ENCODE data around the gene IFNA14. TPM values are rescaled to one million over a fixed set of nuclear protein-coding genes. Genes with fewer than 3 reads are reported as not detected.

The IFNA14 gene
- total RNA-seq (not detected), polyA plus RNA-seq (not detected)
- long read RNA-seq, donor 1 = 0 reads
- long read RNA-seq, donor 2 = 0 reads
- long read RNA-seq, donor 3 = 0 reads

- TF ChIP-seq EP300 (IDR thresholded peaks at IDR 0.05) (no peak), POLR2A (IDR thresholded peaks at IDR 0.05) (no peak), CTCF (IDR thresholded peaks at IDR 0.05) (no peak)
- WGBS, 3 donors = 74 to 89% (median 84%) methylated on average over 2 of the region's 2 CpGs
- no peaks in the 10 kb centered on the region for H3K9me3 ChIP-seq
- H3K4me3 ChIP-seq = no peak within 1 kb of the TSS
- H3K27ac ChIP-seq = no peak within 1 kb of the TSS
- no peaks in the 10 kb centered on the region for H3K36me3 ChIP-seq
- intact Hi-C loops (cut with DNase I) = no loop called here
- no peaks in the 10 kb centered on the region for H3K27me3 ChIP-seq
- no peaks in the 10 kb centered on the region for H3K4me1 ChIP-seq (ENCODE audit: insufficient read depth)
- DNase-seq = no peak
These were observed at the start of gene IFNA14 for GRCh38 chr9:21239911-21240310. Gene IFNA14 (minus strand): TSS chr9:21240005. CDS start chr9:21239935, 70 bp downstream.

- no peak for TF ChIP-seq EP300 (IDR thresholded peaks at IDR 0.05)
- TF ChIP-seq CTCF (IDR thresholded peaks at IDR 0.05) = no peak
- no peak for TF ChIP-seq POLR2A (IDR thresholded peaks at IDR 0.05)
- no peaks in the 10 kb centered on the region for H3K27me3 ChIP-seq
- intact Hi-C loops (cut with DNase I) = no loop called here
- DNase-seq = no peak
- H3K4me1 ChIP-seq (ENCODE audit: insufficient read depth) = no peaks in the 10 kb centered on the region
- no peak overlapping the region for H3K4me3 ChIP-seq
- 66 to 69% (median 66%) methylated on average over 3 of the region's 3 CpGs for WGBS, 3 donors
- no peak overlapping the region for H3K27ac ChIP-seq
- peaks cover 0 to 3% of the 10 kb centered on the region in 2 donors for H3K9me3 ChIP-seq
- no peaks in the 10 kb centered on the region for H3K36me3 ChIP-seq
These were observed 47.5 kb upstream of the IFNA14 start for GRCh38 chr9:21287280-21287679.

GRCh38 chr9:21286659-21287058 is 46.9 kb upstream of the IFNA14 start:
- Histone ChIP-seq H3K27me3 (no peaks in the 10 kb centered on the region), H3K36me3 (no peaks in the 10 kb centered on the region), H3K4me3 (no peak overlapping the region), H3K9me3 (peaks cover 0 to 3% of the 10 kb centered on the region in 2 donors), H3K4me1 (ENCODE audit: insufficient read depth) (no peaks in the 10 kb centered on the region), H3K27ac (no peak overlapping the region)
- intact Hi-C loops (cut with DNase I) = no loop called here
- DNase-seq = no peak
- 79 to 83% (median 83%) methylated on average over 5 of the region's 5 CpGs for WGBS, 3 donors
- no peak for TF ChIP-seq EP300 (IDR thresholded peaks at IDR 0.05)
- no peak for TF ChIP-seq POLR2A (IDR thresholded peaks at IDR 0.05)
- TF ChIP-seq CTCF (IDR thresholded peaks at IDR 0.05) = no peak

DNA sequence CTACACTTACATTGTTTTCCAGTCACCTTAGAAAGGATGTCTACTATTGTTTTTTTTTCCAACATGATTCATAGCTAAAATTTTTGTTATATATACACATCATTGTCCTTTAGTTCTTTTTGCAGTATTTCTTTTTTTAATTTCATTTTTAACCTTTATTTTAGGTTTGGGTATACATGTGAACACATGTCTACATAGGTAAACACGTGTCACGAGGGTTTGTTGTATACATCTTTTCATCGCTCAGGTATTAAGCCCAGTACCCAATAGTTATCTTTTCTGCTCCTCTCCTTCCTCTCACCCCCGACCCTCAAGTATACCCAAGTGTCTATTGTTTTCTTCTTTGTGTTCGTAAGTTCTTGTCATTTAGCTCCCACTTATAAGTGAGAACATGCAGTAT is 46.3 kb upstream of the IFNA14 start:
- peaks cover 0 to 3% of the 10 kb centered on the region in 2 donors for H3K9me3 ChIP-seq
- H3K4me1 ChIP-seq (ENCODE audit: insufficient read depth) = no peaks in the 10 kb centered on the region
- no peak overlapping the region for H3K27ac ChIP-seq
- H3K36me3 ChIP-seq = no peaks in the 10 kb centered on the region
- no peak overlapping the region for H3K4me3 ChIP-seq
- no peak for DNase-seq
- TF ChIP-seq POLR2A (IDR thresholded peaks at IDR 0.05) (no peak), CTCF (IDR thresholded peaks at IDR 0.05) (no peak), EP300 (IDR thresholded peaks at IDR 0.05) (no peak)
- 78 to 92% (median 85%) methylated on average over 5 of the region's 5 CpGs for WGBS, 3 donors
- H3K27me3 ChIP-seq = no peaks in the 10 kb centered on the region
- intact Hi-C loops (cut with DNase I) = no loop called here
